Uterus (tissue), 2 donors: ENCODE measurements around the gene NPW.

Experiments used
- CTCF ChIP-seq, 4 experiments: fragments of 200-600 bp in 2 of 4; fragments of 450-650 bp in 2 of 4; sonication (generic) in 2 of 4; IDR thresholded peaks; one replicate each; pipeline ENCODE4 v1.5.1; 2016 to 2019; ENCODE audit warnings: antibody characterized with exemption in 4 of 4, mild to moderate bottlenecking in 2 of 4, moderate library complexity in 1 of 4
- POLR2A ChIP-seq, 2 donors: fragments of 450-650 bp; IDR thresholded peaks; one replicate each; pipeline ENCODE4 v1.6.1; 2016; ENCODE audit warnings: antibody characterized with exemption in 2 of 2, mild to moderate bottlenecking in 1 of 2, moderate library complexity in 1 of 2

- TF ChIP-seq CTCF (IDR thresholded peaks at IDR 0.05) = no peak
- TF ChIP-seq POLR2A (IDR thresholded peaks at IDR 0.05) = no peak
Measured at GRCh38 chr16:2040041-2040786, 20.6 kb downstream of the NPW start.
